ENCODE results near the gene STK10.

The STK10 gene

DNA sequence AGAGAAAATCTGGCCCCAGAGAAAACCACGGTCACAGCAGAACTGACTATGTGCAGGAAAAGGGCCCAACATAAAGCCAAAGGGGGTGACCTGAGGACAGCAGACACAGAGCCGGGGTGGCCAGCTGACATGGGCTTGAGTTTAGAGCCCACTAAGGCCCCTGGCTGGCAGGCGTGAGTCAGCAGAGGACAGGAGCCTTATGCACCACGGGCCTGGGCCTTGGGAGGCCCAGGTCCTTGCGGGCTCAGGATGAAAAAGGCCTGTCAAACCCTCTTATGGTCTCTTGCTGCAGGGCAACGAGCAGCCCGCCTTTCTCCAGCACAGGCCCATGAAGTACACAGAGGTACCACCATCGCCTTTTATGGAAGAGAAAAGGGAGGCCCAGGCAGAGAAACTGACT is 19.7 kb downstream of the STK10 start:
- DNase-seq (ENCODE audit: low read depth), result no peak
- H3K4me3 ChIP-seq (ENCODE audit: low read depth, low read length), result no peak overlapping the region
- in situ Hi-C loops (cut with HindIII; ENCODE audit: low sequenced_read_pairs), result no loop called here
- TF ChIP-seq CTCF (IDR thresholded peaks at IDR 0.05; ENCODE audit: low read depth, low read length, missing control alignments), result no peak

- H3K4me3 ChIP-seq (ENCODE audit: low read depth, low read length), result no peak overlapping the region
- TF ChIP-seq CTCF (IDR thresholded peaks at IDR 0.05; ENCODE audit: low read depth, low read length, missing control alignments), result no peak
- in situ Hi-C loops (cut with HindIII; ENCODE audit: low sequenced_read_pairs), result no loop called here
- DNase-seq (ENCODE audit: low read depth), result no peak
Measured at GRCh38 chr5:172167895-172168294, 20.1 kb downstream of the STK10 start.

DNA sequence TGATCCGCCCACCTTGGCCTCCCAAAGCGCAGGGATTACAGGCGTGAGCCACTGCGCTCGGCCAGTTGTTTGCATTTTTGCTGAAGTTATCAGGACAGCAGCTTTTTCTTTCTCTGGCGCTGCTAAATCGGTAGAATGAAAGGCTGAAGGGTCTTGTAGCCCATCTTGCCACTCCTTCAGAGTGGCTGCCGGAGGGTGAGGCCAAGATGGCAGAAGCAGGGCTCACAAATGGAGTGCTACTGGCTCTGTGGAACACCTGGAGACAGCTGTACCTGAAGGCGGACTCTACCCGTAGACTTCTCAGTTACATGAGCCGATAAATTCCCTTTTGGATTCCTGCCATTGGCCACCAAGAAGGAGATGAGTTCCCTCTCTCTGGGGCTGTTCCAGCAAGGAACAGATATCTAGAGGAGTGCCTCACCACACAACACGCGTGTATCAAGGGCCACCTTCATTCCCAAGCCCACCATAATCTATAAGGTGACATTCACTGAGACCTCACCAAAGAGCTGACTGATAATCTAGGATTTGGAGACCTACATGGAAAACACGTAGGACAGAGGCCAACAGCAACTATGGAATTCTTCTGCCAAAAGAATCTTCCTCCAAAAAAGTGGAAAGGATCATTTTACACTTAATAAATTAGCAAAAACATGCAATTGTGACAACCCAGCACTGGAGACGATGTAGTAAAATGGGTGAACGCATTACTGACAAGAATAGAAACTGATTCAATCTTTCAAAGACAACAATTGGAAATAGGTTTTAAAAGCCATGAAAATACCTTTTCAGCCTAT is 21.8 kb downstream of the STK10 start:
- no peak overlapping the region for H3K4me3 ChIP-seq (ENCODE audit: low read depth, low read length)
- TF ChIP-seq CTCF (IDR thresholded peaks at IDR 0.05; ENCODE audit: low read depth, low read length, missing control alignments), result no peak
- in situ Hi-C loops (cut with HindIII; ENCODE audit: low sequenced_read_pairs), result no loop called here
- no peak for DNase-seq (ENCODE audit: low read depth)

DNA sequence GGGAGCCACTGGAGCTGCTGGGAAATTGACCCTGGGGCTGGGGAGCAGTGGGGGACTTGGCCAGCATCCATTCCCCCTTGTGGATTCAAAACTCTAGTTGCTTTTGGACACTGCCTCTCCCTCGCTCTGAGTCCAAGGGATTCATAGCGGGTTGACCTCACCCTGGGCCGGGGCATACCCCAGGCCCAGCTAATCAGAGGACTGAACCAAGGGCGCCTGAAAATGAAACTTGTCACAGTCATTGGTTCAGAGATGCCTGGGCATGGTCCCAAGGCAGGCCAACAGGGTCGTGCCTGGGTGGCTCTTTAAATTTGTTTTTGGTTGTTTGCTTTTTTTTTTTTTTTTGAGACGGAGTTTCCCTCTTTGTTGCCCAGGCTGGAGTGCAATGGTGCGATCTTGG is 22.6 kb downstream of the STK10 start:
- in situ Hi-C loops (cut with HindIII; ENCODE audit: low sequenced_read_pairs), result no loop called here
- no peak for TF ChIP-seq CTCF (IDR thresholded peaks at IDR 0.05; ENCODE audit: low read depth, low read length, missing control alignments)
- H3K4me3 ChIP-seq (ENCODE audit: low read depth, low read length), result no peak overlapping the region
- DNase-seq (ENCODE audit: low read depth), result no peak

- H3K4me3 ChIP-seq (ENCODE audit: low read depth, low read length), result no peak overlapping the region
- in situ Hi-C loops (cut with HindIII; ENCODE audit: low sequenced_read_pairs), result no loop called here
- no peak for DNase-seq (ENCODE audit: low read depth)
- TF ChIP-seq CTCF (IDR thresholded peaks at IDR 0.05; ENCODE audit: low read depth, low read length, missing control alignments), result no peak
Measured at GRCh38 chr5:172164769-172165212, 23.2 kb downstream of the STK10 start.

DNA sequence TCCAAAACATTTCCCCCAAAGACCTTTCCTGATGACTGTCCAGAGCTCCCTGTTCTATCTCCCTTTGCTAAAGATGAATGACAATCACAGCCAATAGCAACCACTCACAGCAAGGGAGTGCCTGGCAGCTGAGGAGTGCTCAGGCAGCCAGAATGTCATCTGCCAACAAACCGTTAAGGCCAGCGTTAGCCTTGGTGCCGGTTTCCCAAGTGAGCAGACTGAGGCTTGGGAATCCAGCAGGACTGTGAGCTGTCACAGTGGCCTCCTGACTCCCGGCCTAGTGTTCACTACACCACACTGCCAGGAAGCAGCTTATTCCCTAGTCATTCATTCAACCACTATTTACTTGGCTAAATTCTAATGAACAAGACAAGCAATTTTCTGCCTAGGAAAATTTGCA is 24.7 kb downstream of the STK10 start:
- no peak for TF ChIP-seq CTCF (IDR thresholded peaks at IDR 0.05; ENCODE audit: low read depth, low read length, missing control alignments)
- no peak overlapping the region for H3K4me3 ChIP-seq (ENCODE audit: low read depth, low read length)
- DNase-seq (ENCODE audit: low read depth), result no peak
- in situ Hi-C loops (cut with HindIII; ENCODE audit: low sequenced_read_pairs), result no loop called here

Measured in astrocyte of the cerebellum (primary cell).